A673 (cell line): ENCODE results near the gene ASB16. TPM values are rescaled to one million over a fixed set of nuclear protein-coding genes. Genes with fewer than 3 reads are reported as not detected.
A peak's percentile ranks its signal among the peaks of the same experiment; 100 is the strongest.

Experiments
- Bru-seq: library from RNA; stranded (reverse); fragments of 400-500 nt; gene quantifications from one replicate; lab custom pipeline; 2021; lab: Mats Ljungman, UMichigan
- BruChase-seq, 2 experiments: library from RNA; stranded (reverse); fragments of 400-500 nt; gene quantifications; one replicate each; lab custom pipeline; 2021; lab: Mats Ljungman, UMichigan
- BruUV-seq: library from RNA; stranded (reverse); fragments of 400-500 nt; replicated peaks from 2 replicates; lab custom pipeline; 2021; lab: Mats Ljungman, UMichigan
- CTCF ChIA-PET: fragments of 300-600 bp; sonication (Branson Sonifier 250); formaldehyde crosslinking; loops from one replicate; lab custom pipeline; 2022; ENCODE audit warnings: antibody characterized with exemption; lab: Charles Lee
- POLR2A ChIA-PET: fragments of 300-600 bp; sonication (Branson Sonifier 250); formaldehyde crosslinking; loops from one replicate; lab custom pipeline; 2022; ENCODE audit warnings: antibody characterized with exemption; ENCODE audit not compliant: low non-redundant PET; lab: Charles Lee
- DNase-seq: peaks from one replicate; pipeline ENCODE4 v3.0.0-alpha.2; 2015; ENCODE audit warnings: low spot score
- H3K27ac ChIP-seq: fragments of 200-600 bp; sonication (generic); 2 replicates; pipeline ENCODE4 v1.5.1; 2016; ENCODE audit warnings: mixed run types, low read depth, mild to moderate bottlenecking, mixed read lengths, antibody characterized with exemption, low read length; ENCODE audit not compliant: poor library complexity, severe bottlenecking
- H3K27me3 ChIP-seq: fragments of 200-600 bp; sonication (generic); replicated peaks from 2 replicates; pipeline ENCODE4 v1.6.1; 2017; ENCODE audit warnings: mixed run types, low read depth, mild to moderate bottlenecking, mixed read lengths, antibody characterized with exemption, low read length; ENCODE audit not compliant: insufficient read depth, poor library complexity
- H3K36me3 ChIP-seq: fragments of 200-600 bp; sonication (generic); 2 replicates; pipeline ENCODE4 v1.6.1; 2016; ENCODE audit warnings: mixed run types, mild to moderate bottlenecking, mixed read lengths, antibody characterized with exemption, low read length; ENCODE audit not compliant: insufficient read depth, poor library complexity, severe bottlenecking
- H3K4me1 ChIP-seq: fragments of 200-600 bp; sonication (generic); 2 replicates; pipeline ENCODE4 v1.6.1; 2017; ENCODE audit warnings: mixed run types, mild to moderate bottlenecking, mixed read lengths, antibody characterized with exemption, low read length; ENCODE audit not compliant: insufficient read depth, poor library complexity, severe bottlenecking
- H3K4me3 ChIP-seq: fragments of 200-600 bp; sonication (generic); 2 replicates; pipeline ENCODE4 v1.5.1; 2016; ENCODE audit warnings: low read depth, mixed run types, mild to moderate bottlenecking, mixed read lengths, low read length; ENCODE audit not compliant: poor library complexity, severe bottlenecking
- H3K9me3 ChIP-seq: fragments of 200-600 bp; sonication (generic); 2 replicates; pipeline ENCODE4 v1.6.1; 2016; ENCODE audit warnings: mixed run types, low read depth, mild to moderate bottlenecking, mixed read lengths, antibody characterized with exemption, low read length; ENCODE audit not compliant: poor library complexity, severe bottlenecking
- EZH2 ChIP-seq: fragments of 200-600 bp; sonication (generic); IDR thresholded peaks from 2 replicates; pipeline ENCODE4 v1.6.1; 2017; ENCODE audit warnings: borderline replicate concordance, low read depth, mild to moderate bottlenecking, mixed read lengths, antibody characterized with exemption, low read length; ENCODE audit not compliant: poor library complexity, severe bottlenecking
- intact Hi-C: fragments of 100-400 bp; cut with micrococcal nuclease; formaldehyde crosslinking; loops from one replicate; pipeline ENCODE4 v1.10.0; 2022; ENCODE audit not compliant: unreplicated experiment
- long read RNA-seq: library from polyadenylated mRNA; stranded (forward); transcript quantifications from one replicate; pipeline ENCODE4 v2.0.0, GENCODE V29; 2022
- total RNA-seq: library from RNA; stranded (reverse); gene quantifications from 2 replicates; pipeline ENCODE4 v1.2.3, GENCODE V29; 2021
- TF ChIP-seq, protein P1 (sequence below): fragments of 300-800, 200-600 bp; sonication (generic); conservative IDR thresholded peaks from 2 replicates; pipeline ENCODE4 v1.5.1; 2017; ENCODE audit warnings: low read depth, mild to moderate bottlenecking, antibody characterized with exemption, low read length, moderate library complexity, mixed read lengths

ASB16 gene
- total RNA-seq (0.17 TPM in 1 of 2 replicates, not detected in the other), Bru-seq, nascent RNA (percentile 16 among the genes with signal in this experiment), BruChase-seq, experiment 1, labeled RNA remaining after a 2-hour chase (percentile 28 among the genes with signal in this experiment), BruChase-seq, experiment 2, labeled RNA remaining after a 6-hour chase (percentile 20 among the genes with signal in this experiment)
- long read RNA-seq, partial matches to known transcripts = 0 of 9 reads
- long read RNA-seq, other reads (novel, unspliced or antisense) = 9 of 9 reads

- no peak for DNase-seq
- CTCF ChIA-PET = interaction anchor here (0.6 kb wide), 2 partner anchors 1002 to 1487 kb away, joined by 4 to 17 read pairs; no protein-coding TSS in a partner anchor
These were observed at the start of gene ASB16 for GRCh38 chr17:44170499-44171201. Gene ASB16 (plus strand): TSS chr17:44170704. CDS start chr17:44170790, 86 bp downstream.

GRCh38 chr17:44120851-44121605 is 49.5 kb upstream of the ASB16 start:
- no TSS peak for BruUV-seq
- H3K27ac ChIP-seq = no peak overlapping the region
- H3K27me3 ChIP-seq = no peaks in the 10 kb centered on the region
- H3K4me3 ChIP-seq = no peak overlapping the region
- POLR2A ChIA-PET = no interaction called here
- DNase-seq = no peak
- no peak for TF ChIP-seq EZH2
- TF ChIP-seq, protein P1, sequence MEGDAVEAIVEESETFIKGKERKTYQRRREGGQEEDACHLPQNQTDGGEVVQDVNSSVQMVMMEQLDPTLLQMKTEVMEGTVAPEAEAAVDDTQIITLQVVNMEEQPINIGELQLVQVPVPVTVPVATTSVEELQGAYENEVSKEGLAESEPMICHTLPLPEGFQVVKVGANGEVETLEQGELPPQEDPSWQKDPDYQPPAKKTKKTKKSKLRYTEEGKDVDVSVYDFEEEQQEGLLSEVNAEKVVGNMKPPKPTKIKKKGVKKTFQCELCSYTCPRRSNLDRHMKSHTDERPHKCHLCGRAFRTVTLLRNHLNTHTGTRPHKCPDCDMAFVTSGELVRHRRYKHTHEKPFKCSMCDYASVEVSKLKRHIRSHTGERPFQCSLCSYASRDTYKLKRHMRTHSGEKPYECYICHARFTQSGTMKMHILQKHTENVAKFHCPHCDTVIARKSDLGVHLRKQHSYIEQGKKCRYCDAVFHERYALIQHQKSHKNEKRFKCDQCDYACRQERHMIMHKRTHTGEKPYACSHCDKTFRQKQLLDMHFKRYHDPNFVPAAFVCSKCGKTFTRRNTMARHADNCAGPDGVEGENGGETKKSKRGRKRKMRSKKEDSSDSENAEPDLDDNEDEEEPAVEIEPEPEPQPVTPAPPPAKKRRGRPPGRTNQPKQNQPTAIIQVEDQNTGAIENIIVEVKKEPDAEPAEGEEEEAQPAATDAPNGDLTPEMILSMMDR = no peak
- H3K36me3 ChIP-seq = no peaks in the 10 kb centered on the region
- no peaks in the 10 kb centered on the region for H3K9me3 ChIP-seq
- intact Hi-C loops = no loop called here
- H3K4me1 ChIP-seq = no peaks in the 10 kb centered on the region
- CTCF ChIA-PET = interaction anchor here (0.6 kb wide), 1 partner anchor 101 kb away, joined by 3 read pairs; no protein-coding TSS in a partner anchor

More at GRCh38 chr17:44170499-44171201, at the start of gene ASB16:
- H3K4me1 ChIP-seq = no peaks in the 10 kb centered on the region
- H3K36me3 ChIP-seq = no peaks in the 10 kb centered on the region
- no TSS peak for BruUV-seq
- H3K4me3 ChIP-seq = no peak within 1 kb of the TSS
- POLR2A ChIA-PET = no interaction called here
- no peaks in the 10 kb centered on the region for H3K9me3 ChIP-seq
- intact Hi-C loops = loop anchor here (5.0 kb wide), 1 partner anchor 228 kb away; the partner anchor contains the start of gene PPY
- no peak within 1 kb of the TSS for H3K27ac ChIP-seq
- H3K27me3 ChIP-seq = no peaks in the 10 kb centered on the region
- TF ChIP-seq, protein P1 = no peak
- no peak for TF ChIP-seq EZH2
